WERI-Rb-1 (cell line): ENCODE data around the gene HIGD1A.
A peak's percentile ranks its signal among the peaks of the same experiment; 100 is the strongest.

Experiments
- DNase-seq: peaks from one replicate; pipeline ENCODE4 v3.0.0-alpha.2; 2020
- H3K27ac ChIP-seq: fragments of 250-450 bp; sonication (Bioruptor Pico); 2 replicates; pipeline ENCODE4 v1.5.1; 2020; ENCODE audit warnings: mild to moderate bottlenecking, moderate library complexity
- H3K27me3 ChIP-seq: fragments of 250-450 bp; sonication (Bioruptor Pico); 2 replicates; pipeline ENCODE4 v1.5.1; 2021; ENCODE audit warnings: mild to moderate bottlenecking, low read depth, moderate library complexity; ENCODE audit not compliant: insufficient read depth, severe bottlenecking
- H3K36me3 ChIP-seq: fragments of 250-450 bp; sonication (Bioruptor Pico); 2 replicates; pipeline ENCODE4 v1.5.1; 2020; ENCODE audit warnings: mild to moderate bottlenecking, moderate library complexity
- H3K4me3 ChIP-seq: 2 replicates; pipeline ENCODE4 v1.5.1; 2011; ENCODE audit warnings: low read depth, mild to moderate bottlenecking, control low read depth, low read length
- H3K9me3 ChIP-seq: fragments of 250-450 bp; sonication (Bioruptor Pico); 2 replicates; pipeline ENCODE4 v1.5.1; 2021; ENCODE audit warnings: mild to moderate bottlenecking, moderate library complexity; ENCODE audit not compliant: severe bottlenecking
- CTCF ChIP-seq: IDR thresholded peaks from 2 replicates; pipeline ENCODE4 v1.5.1; 2011; ENCODE audit warnings: low read depth, mild to moderate bottlenecking, control low read depth, inconsistent platforms, low read length

HIGD1A gene

GRCh38 chr3:42850263-42850662 is 46.0 kb upstream of the HIGD1A start:
- no peaks in the 10 kb centered on the region for H3K36me3 ChIP-seq
- no peak overlapping the region for H3K4me3 ChIP-seq
- TF ChIP-seq CTCF: no peak
- DNase-seq: no peak
- H3K27me3 ChIP-seq: no peaks in the 10 kb centered on the region
- H3K27ac ChIP-seq: no peak overlapping the region
- no peaks in the 10 kb centered on the region for H3K9me3 ChIP-seq

DNA sequence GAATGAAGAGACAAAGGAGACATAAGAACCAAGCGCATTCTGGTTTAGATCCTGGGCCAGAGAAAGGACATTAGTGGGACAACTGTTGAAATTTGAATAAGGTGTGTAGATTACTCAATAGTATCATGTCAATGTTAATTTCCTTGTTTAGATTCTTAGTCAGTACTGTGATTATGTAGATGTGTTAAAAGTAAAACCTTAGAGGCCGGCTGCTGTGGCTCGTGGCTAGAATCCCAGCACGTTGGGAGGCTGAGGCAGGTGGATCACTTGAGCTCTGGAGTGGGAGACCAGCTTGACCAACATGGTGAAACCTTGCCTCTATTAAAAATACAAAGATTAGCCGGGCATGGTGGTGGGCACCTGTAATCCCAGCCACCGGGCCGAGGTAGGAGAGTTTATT is 44.7 kb upstream of the HIGD1A start:
- no peak overlapping the region for H3K4me3 ChIP-seq
- no peaks in the 10 kb centered on the region for H3K27me3 ChIP-seq
- no peak for DNase-seq
- TF ChIP-seq CTCF: no peak
- H3K36me3 ChIP-seq: no peaks in the 10 kb centered on the region
- no peaks in the 10 kb centered on the region for H3K9me3 ChIP-seq
- no peak overlapping the region for H3K27ac ChIP-seq

GRCh38 chr3:42847731-42848130 is 43.4 kb upstream of the HIGD1A start:
- Histone ChIP-seq H3K27me3 (no peaks in the 10 kb centered on the region), H3K36me3 (no peaks in the 10 kb centered on the region), H3K9me3 (no peaks in the 10 kb centered on the region), H3K27ac (peak overlapping the region; percentile 76), H3K4me3 (peak overlapping the region; percentile 15; the same call in 1 of the 2 replicates)
- peak; percentile 83 for DNase-seq
- TF ChIP-seq CTCF: no peak

DNA sequence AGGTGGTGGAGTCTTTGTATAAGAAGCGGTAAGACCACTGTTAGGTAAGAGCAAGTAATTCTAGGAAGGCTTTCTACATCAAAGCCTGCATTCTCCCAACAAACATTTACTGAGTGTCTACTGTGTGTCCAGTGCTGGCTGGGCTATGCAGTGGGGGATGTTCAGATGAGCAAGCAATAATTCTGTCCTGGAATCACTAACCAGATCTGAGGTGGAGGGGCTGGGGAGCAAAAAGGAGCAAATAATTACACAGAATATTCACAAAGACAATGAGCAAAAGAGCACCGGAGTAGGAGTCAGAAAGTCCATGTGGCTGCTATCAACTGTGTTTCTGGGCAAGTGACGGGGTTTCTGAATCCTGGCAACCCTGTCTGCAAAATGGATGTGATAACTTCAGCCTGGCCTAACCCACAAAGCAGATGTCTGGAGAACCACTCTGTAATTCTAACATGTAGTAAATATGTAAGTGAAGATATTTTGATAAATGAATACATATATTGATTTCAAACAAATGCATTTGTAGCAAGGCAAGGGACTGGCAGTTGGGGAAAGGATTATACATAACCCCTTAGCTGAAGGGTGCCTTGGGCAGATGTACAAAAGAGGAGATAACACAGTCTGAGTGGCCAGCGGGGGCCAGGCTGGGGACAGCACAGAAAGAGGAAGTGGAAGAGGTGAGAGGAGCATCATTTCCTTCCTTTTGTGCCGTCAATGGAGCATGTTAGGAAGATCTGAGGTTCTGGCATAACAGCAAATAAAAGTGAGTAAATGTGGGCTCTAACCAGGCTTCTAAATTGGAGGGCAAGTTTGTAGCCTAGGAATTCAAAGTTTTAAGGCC is 42.6 kb upstream of the HIGD1A start:
- no peaks in the 10 kb centered on the region for H3K9me3 ChIP-seq
- H3K36me3 ChIP-seq: no peaks in the 10 kb centered on the region
- peak overlapping the region; percentile 76 for H3K27ac ChIP-seq
- H3K27me3 ChIP-seq: no peaks in the 10 kb centered on the region
- DNase-seq: peak; percentile 58
- no peak for TF ChIP-seq CTCF
- H3K4me3 ChIP-seq: peak overlapping the region; percentile 15; the same call in 1 of the 2 replicates

- H3K9me3 ChIP-seq: no peaks in the 10 kb centered on the region
- no peaks in the 10 kb centered on the region for H3K36me3 ChIP-seq
- TF ChIP-seq CTCF: no peak
- no peak overlapping the region for H3K27ac ChIP-seq
- H3K27me3 ChIP-seq: no peaks in the 10 kb centered on the region
- no peak for DNase-seq
- no peak overlapping the region for H3K4me3 ChIP-seq
These were observed 40.5 kb upstream of the HIGD1A start for GRCh38 chr3:42844815-42845214.

DNA sequence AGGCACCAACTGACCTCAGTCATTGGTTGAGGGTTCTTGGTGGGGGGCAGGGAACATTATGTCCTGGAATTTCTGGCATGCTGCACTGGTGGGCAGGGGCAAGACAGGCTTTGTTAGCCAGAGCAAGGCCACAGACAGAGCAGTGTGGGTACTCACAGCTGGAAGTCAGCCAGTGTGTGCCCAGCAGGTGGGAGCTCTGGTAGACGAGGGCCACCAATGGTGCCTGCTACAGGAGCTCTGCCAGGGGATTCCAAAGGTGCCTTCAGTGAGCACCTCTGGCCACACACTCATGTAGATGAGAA is 40.1 kb upstream of the HIGD1A start:
- DNase-seq: no peak
- H3K9me3 ChIP-seq: no peaks in the 10 kb centered on the region
- no peak overlapping the region for H3K27ac ChIP-seq
- no peak for TF ChIP-seq CTCF
- no peak overlapping the region for H3K4me3 ChIP-seq
- no peaks in the 10 kb centered on the region for H3K36me3 ChIP-seq
- no peaks in the 10 kb centered on the region for H3K27me3 ChIP-seq
